BE2C (cell line): ENCODE results near the gene MAN1A1.

Source experiments
- DNase-seq: peaks from one replicate; pipeline ENCODE4 v3.0.0-alpha.2; 2020
- H3K27me3 ChIP-seq: fragments of 250-450 bp; sonication (Bioruptor Pico); 2 replicates; pipeline ENCODE4 v1.5.1; 2020; ENCODE audit warnings: mild to moderate bottlenecking
- H3K36me3 ChIP-seq: fragments of 250-450 bp; sonication (Bioruptor Pico); 2 replicates; pipeline ENCODE4 v1.5.1; 2020; ENCODE audit warnings: mild to moderate bottlenecking
- H3K4me1 ChIP-seq: fragments of 250-450 bp; sonication (Bioruptor Pico); 2 replicates; pipeline ENCODE4 v1.5.1; 2020
- H3K4me3 ChIP-seq: 2 replicates; pipeline ENCODE4 v1.5.1; 2011; ENCODE audit warnings: low read depth, low read length
- H3K9me3 ChIP-seq: fragments of 250-450 bp; sonication (Bioruptor Pico); 2 replicates; pipeline ENCODE4 v1.5.1; 2020
- TF ChIP-seq, protein P1 (sequence below): IDR thresholded peaks from 2 replicates; pipeline ENCODE4 v1.5.1; 2012; ENCODE audit warnings: mild to moderate bottlenecking, low read depth, low read length

The MAN1A1 gene

GRCh38 chr6:119227377-119227776 lies 122.2 kb downstream of the MAN1A1 start:
- Histone ChIP-seq H3K4me1 (no peaks in the 10 kb centered on the region), H3K9me3 (no peaks in the 10 kb centered on the region), H3K4me3 (no peak overlapping the region), H3K27me3 (no peaks in the 10 kb centered on the region), H3K36me3 (peaks cover 12% of the 10 kb centered on the region)
- TF ChIP-seq, protein P1, sequence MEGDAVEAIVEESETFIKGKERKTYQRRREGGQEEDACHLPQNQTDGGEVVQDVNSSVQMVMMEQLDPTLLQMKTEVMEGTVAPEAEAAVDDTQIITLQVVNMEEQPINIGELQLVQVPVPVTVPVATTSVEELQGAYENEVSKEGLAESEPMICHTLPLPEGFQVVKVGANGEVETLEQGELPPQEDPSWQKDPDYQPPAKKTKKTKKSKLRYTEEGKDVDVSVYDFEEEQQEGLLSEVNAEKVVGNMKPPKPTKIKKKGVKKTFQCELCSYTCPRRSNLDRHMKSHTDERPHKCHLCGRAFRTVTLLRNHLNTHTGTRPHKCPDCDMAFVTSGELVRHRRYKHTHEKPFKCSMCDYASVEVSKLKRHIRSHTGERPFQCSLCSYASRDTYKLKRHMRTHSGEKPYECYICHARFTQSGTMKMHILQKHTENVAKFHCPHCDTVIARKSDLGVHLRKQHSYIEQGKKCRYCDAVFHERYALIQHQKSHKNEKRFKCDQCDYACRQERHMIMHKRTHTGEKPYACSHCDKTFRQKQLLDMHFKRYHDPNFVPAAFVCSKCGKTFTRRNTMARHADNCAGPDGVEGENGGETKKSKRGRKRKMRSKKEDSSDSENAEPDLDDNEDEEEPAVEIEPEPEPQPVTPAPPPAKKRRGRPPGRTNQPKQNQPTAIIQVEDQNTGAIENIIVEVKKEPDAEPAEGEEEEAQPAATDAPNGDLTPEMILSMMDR = no peak
- no peak for DNase-seq

DNA sequence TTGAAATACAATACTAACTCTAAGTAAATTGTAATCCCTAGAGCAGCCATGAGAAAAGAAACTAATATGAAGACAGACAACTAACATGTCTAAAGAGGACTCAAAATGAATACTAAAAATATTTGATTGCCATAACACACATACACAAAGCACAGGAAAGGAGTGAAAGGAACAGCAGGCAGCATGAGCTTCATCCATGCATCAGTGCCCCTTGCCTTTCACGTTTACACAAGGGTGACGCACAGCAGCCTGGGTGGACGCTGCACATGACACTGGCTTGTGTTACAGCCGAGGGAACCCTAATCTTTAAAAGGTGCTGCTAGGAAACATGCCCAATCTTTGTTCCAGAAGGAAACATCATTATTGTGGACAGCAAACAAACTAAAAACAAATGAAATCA lies 123.5 kb downstream of the MAN1A1 start:
- no peaks in the 10 kb centered on the region for H3K4me1 ChIP-seq
- no peak overlapping the region for H3K4me3 ChIP-seq
- H3K36me3 ChIP-seq = peaks cover 7% of the 10 kb centered on the region; the same call in 1 of the 2 replicates
- no peaks in the 10 kb centered on the region for H3K27me3 ChIP-seq
- DNase-seq = no peak
- TF ChIP-seq, protein P1 = no peak
- no peaks in the 10 kb centered on the region for H3K9me3 ChIP-seq

DNA sequence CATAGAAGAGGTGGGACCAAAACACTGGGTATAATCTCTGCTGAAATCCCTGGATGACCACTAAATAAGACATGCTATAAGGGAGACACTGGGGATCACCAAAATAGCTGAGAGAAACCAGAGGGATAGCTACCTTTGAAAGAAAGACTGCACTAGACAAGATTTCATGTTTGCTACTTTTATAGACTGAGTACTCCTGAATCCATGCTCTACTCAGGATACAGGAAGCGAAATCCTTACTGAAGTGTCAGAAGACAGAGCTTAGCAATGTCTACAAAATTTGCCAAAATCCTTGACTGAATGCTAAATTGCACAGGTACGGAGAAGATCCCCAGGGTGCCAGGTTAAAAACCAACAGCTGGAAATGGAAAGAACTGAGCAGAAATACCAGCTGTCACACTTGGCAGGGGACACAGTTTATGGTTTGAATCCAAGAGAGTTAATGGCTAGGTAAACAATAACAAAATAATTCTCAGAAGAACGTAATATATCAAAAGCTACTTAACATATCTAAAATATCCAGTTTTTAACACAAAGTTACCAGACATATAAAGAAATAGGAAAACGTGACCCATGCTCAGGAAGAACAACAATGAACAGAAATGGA lies 125.4 kb downstream of the MAN1A1 start:
- peaks cover 11% of the 10 kb centered on the region for H3K4me1 ChIP-seq
- TF ChIP-seq, protein P1 = no peak
- H3K36me3 ChIP-seq = peaks cover 4% of the 10 kb centered on the region; the same call in 1 of the 2 replicates

GRCh38 chr6:119220452-119220851 lies 129.1 kb downstream of the MAN1A1 start:
- H3K36me3 ChIP-seq = no peaks in the 10 kb centered on the region
- no peaks in the 10 kb centered on the region for H3K9me3 ChIP-seq
- H3K4me1 ChIP-seq = peaks cover 32% of the 10 kb centered on the region
- DNase-seq = peak; percentile 20
- H3K27me3 ChIP-seq = no peaks in the 10 kb centered on the region; the same call in 1 of the 2 replicates
- TF ChIP-seq, protein P1 = no peak
- no peak overlapping the region for H3K4me3 ChIP-seq

More for the DNA sequence above, 125.4 kb downstream of the MAN1A1 start:
- H3K4me3 ChIP-seq = no peak overlapping the region
- DNase-seq = no peak
- no peaks in the 10 kb centered on the region for H3K27me3 ChIP-seq
- no peaks in the 10 kb centered on the region for H3K9me3 ChIP-seq

- Histone ChIP-seq H3K36me3 (no peaks in the 10 kb centered on the region), H3K4me1 (peaks cover 38% of the 10 kb centered on the region), H3K27me3 (no peaks in the 10 kb centered on the region; the same call in 1 of the 2 replicates), H3K9me3 (no peaks in the 10 kb centered on the region), H3K4me3 (no peak overlapping the region)
- DNase-seq = no peak
- TF ChIP-seq, protein P1 = no peak
Observed at GRCh38 chr6:119218548-119218947, 131.0 kb downstream of the MAN1A1 start.

DNA sequence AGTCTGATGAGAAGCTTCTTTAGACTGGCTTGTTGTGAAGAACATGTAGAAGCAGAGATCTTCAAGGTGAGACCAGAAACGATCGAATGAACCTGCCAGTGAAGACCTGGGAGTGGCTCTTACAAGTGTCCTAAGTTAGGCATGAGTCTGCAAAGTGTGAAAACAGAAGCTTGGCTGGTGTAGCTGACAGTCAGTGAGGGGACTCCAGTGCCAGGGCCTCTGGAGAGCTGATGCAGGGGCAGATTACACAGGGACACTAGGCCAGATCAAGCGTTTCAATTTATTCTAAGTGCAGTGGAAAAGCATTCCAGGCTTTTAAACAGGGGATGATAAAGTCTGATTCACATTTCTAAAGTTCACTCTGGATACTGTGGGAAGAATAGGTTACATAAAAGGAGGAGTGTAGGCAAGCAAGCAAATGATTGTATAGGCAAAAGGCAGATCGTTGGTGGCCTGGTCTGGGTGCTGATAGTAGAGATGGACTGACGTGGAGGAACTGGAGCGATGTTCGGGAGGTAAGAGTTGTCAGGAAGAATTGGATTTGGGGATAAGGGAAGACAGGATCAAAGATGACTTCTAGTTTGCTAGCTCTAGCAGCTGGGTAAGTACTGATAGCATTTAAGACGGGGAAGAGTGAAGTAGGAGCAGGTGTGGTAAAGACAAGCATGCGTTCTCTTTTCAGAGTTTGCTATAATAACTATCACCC lies 133.5 kb downstream of the MAN1A1 start:
- peak overlapping the region; percentile 40 for H3K4me3 ChIP-seq
- H3K4me1 ChIP-seq = peaks cover 47% of the 10 kb centered on the region
- no peaks in the 10 kb centered on the region for H3K36me3 ChIP-seq
- peak; percentile 83 for DNase-seq
- TF ChIP-seq, protein P1 = no peak
- H3K9me3 ChIP-seq = no peaks in the 10 kb centered on the region
- H3K27me3 ChIP-seq = no peaks in the 10 kb centered on the region; the same call in 1 of the 2 replicates
